Transverse colon (tissue), 4 donors: Measurements from ENCODE around the gene FAM180A. TPM values are rescaled to one million over a fixed set of nuclear protein-coding genes. Genes with fewer than 3 reads are reported as not detected.

ENCODE experiments used
- DNase-seq: peaks from one replicate; pipeline ENCODE4 v3.0.0-alpha.2; 2019
- H3K27ac ChIP-seq, 4 donors: fragments of 200-600 bp; sonication (generic); 2 replicates each; pipeline ENCODE4 v1.5.1; 2016 to 2018; ENCODE audit warnings: inconsistent platforms in 4 of 4
- H3K27me3 ChIP-seq: fragments of 200-600 bp; sonication (generic); 2 replicates; pipeline ENCODE4 v1.5.1; 2017; ENCODE audit warnings: inconsistent platforms
- H3K36me3 ChIP-seq, 4 donors: fragments of 200-600 bp; sonication (generic); 2 replicates each; pipeline ENCODE4 v1.5.1; 2017 to 2019; ENCODE audit warnings: inconsistent platforms in 4 of 4
- H3K4me1 ChIP-seq, 4 donors: fragments of 200-600 bp; sonication (generic); 2 replicates each; pipeline ENCODE4 v1.5.1; 2017 to 2020; ENCODE audit warnings: inconsistent platforms in 4 of 4
- H3K4me3 ChIP-seq, 4 donors: fragments of 200-600 bp; sonication (generic); 1 replicate in 1 of 4; 2 replicates in 3 of 4; pipeline versions ENCODE4 v1.5.1 to v1.6.1; 2017 to 2019; ENCODE audit warnings: inconsistent platforms in 4 of 4
- H3K9me3 ChIP-seq, 2 donors: fragments of 200-600 bp; sonication (generic); 2 replicates each; pipeline ENCODE4 v1.5.1; 2017 to 2019; ENCODE audit warnings: inconsistent platforms in 2 of 2
- EP300 ChIP-seq: sonication (generic); formaldehyde crosslinking; IDR thresholded peaks from one replicate; pipeline ENCODE4 v1.6.1; 2017; ENCODE audit warnings: antibody characterized with exemption, low read depth
- POLR2A ChIP-seq: fragments of 450-650 bp; IDR thresholded peaks from one replicate; pipeline ENCODE4 v1.6.1; 2016; ENCODE audit warnings: antibody characterized with exemption, mild to moderate bottlenecking, moderate library complexity
- POLR2AphosphoS5 ChIP-seq, 3 donors: sonication (generic); formaldehyde crosslinking; IDR thresholded peaks; one replicate each; pipeline ENCODE4 v1.6.1; 2016; ENCODE audit warnings: antibody characterized with exemption in 3 of 3
- WGBS, 2 donors: methylation state at CpG; one replicate each; pipeline ENCODE4 v1.1.5; 2018; ENCODE audit warnings: low coverage in 1 of 2; 5-methylcytosine and 5-hydroxymethylcytosine counted together
- in situ Hi-C, 4 donors: fragments of 200-750 bp; cut with MboI; loops; one replicate each; pipeline versions ENCODE4 v1.15.0 to v1.15.1; 2017; ENCODE audit warnings: low sequenced_read_pairs in 3 of 4, low pct_ligation_motif_present in 1 of 4, low pct_unique_long_range_greater_than_20kb in 1 of 4
- intact Hi-C: fragments of 100-400 bp; cut with DNase I; formaldehyde crosslinking; loops from one replicate; pipeline ENCODE4 v1.15.1; 2023; ENCODE audit warnings: low total_unique reads
- total RNA-seq, 4 donors: library from RNA; depleted of rRNA; stranded (reverse); fragments of >200 nt; gene quantifications; one replicate each; pipeline ENCODE4 v1.1.0, GENCODE V29; 2016
- TF ChIP-seq, protein P1 (sequence below), 5 experiments: fragments of 200-600 bp in 3 of 5; fragments of 450-650 bp in 2 of 5; sonication (generic) in 3 of 5; IDR thresholded peaks; 1 replicate in 2 of 5; 2 replicates in 3 of 5; pipeline ENCODE4 v1.5.1; 2016 to 2017; ENCODE audit warnings: antibody characterized with exemption in 5 of 5, inconsistent platforms in 3 of 5, mild to moderate bottlenecking in 2 of 5, moderate library complexity in 1 of 5

FAM180A gene
- total RNA-seq, 4 donors from 2014 or later = 1.2 to 3.8 TPM; not detected in 2

DNA sequence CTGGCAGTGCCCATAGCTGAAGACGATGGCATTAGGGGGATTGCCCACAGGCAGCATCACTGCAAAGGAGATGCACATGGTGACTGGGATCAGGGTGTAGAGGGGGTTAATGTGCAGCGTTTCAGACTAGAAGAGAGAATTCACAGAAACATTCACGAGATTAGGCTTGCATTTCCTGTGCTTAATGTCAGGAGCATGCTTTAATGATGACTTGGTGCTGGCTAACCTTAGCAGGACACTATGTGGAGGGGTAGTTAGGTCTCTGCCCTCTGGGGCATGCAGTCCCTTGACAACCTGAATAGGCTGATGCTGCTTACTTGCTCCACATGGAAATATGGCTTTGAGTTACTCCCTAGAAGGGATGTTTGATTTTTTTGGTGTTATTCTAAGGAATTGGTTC lies 64.5 kb downstream of the FAM180A start:
- intact Hi-C loops = loop anchor here (10.0 kb wide), 1 partner anchor 321 kb away; no protein-coding TSS in a partner anchor
- H3K27ac ChIP-seq = no peak overlapping the region
- WGBS, 2 donors = 50 to 72% methylated on average over 1 to 3 of the region's 3 CpGs

DNA sequence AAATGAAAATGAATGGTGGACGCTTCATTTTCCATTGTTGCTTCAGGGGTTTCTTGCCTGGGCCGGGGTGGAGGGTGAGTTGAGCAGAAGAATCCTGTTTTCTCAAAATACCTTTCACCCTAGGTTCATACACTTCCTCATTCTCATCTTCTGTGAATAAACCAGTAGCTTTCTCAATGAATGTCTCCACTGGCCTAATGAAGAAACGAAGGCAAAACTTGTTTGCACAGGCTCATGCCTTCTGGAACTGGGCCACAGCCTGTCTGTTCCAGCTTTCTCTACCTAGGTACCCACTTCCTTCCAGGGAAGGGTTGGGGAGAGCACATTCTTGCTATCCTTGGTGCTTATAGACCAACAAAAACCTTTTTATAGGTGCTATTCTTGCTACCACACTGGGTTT lies 65.0 kb downstream of the FAM180A start:
- intact Hi-C loops = loop anchor here (10.0 kb wide), 1 partner anchor 321 kb away; no protein-coding TSS in a partner anchor
- no peaks in the 10 kb centered on the region for H3K36me3 ChIP-seq
- in situ Hi-C loops = no loop called here
- H3K4me1 ChIP-seq = no peaks in the 10 kb centered on the region
- no peaks in the 10 kb centered on the region for H3K27me3 ChIP-seq
- WGBS, 2 donors = 84 to 94% methylated on average over 2 to 3 of the region's 3 CpGs
- no peaks in the 10 kb centered on the region for H3K9me3 ChIP-seq
- no peak overlapping the region for H3K27ac ChIP-seq
- TF ChIP-seq POLR2A = no peak
- DNase-seq = no peak
- H3K4me3 ChIP-seq = no peak overlapping the region

More for the DNA sequence above, 64.5 kb downstream of the FAM180A start:
- no peak for DNase-seq
- H3K9me3 ChIP-seq = no peaks in the 10 kb centered on the region
- TF ChIP-seq EP300 = no peak
- no peak for TF ChIP-seq POLR2AphosphoS5 (IDR thresholded peaks at IDR 0.05)
- TF ChIP-seq, protein P1, sequence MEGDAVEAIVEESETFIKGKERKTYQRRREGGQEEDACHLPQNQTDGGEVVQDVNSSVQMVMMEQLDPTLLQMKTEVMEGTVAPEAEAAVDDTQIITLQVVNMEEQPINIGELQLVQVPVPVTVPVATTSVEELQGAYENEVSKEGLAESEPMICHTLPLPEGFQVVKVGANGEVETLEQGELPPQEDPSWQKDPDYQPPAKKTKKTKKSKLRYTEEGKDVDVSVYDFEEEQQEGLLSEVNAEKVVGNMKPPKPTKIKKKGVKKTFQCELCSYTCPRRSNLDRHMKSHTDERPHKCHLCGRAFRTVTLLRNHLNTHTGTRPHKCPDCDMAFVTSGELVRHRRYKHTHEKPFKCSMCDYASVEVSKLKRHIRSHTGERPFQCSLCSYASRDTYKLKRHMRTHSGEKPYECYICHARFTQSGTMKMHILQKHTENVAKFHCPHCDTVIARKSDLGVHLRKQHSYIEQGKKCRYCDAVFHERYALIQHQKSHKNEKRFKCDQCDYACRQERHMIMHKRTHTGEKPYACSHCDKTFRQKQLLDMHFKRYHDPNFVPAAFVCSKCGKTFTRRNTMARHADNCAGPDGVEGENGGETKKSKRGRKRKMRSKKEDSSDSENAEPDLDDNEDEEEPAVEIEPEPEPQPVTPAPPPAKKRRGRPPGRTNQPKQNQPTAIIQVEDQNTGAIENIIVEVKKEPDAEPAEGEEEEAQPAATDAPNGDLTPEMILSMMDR (IDR thresholded peaks at IDR 0.05) = no peak
- TF ChIP-seq POLR2A = no peak
- H3K27me3 ChIP-seq = no peaks in the 10 kb centered on the region
- no peaks in the 10 kb centered on the region for H3K4me1 ChIP-seq
- H3K4me3 ChIP-seq = no peak overlapping the region
- H3K36me3 ChIP-seq = no peaks in the 10 kb centered on the region
- in situ Hi-C loops = no loop called here

GRCh38 chr7:135682191-135682590 lies 66.4 kb downstream of the FAM180A start:
- intact Hi-C loops = loop anchor here (10.0 kb wide), 1 partner anchor 323 kb away; no protein-coding TSS in a partner anchor
- Histone ChIP-seq H3K9me3 (no peaks in the 10 kb centered on the region), H3K27me3 (no peaks in the 10 kb centered on the region), H3K4me3 (no peak overlapping the region), H3K36me3 (no peaks in the 10 kb centered on the region), H3K4me1 (no peaks in the 10 kb centered on the region), H3K27ac (no peak overlapping the region)
- TF ChIP-seq POLR2A (no peak), POLR2AphosphoS5 (IDR thresholded peaks at IDR 0.05) (no peak), EP300 (no peak)
- TF ChIP-seq, protein P1 (IDR thresholded peaks at IDR 0.05) = no peak
- in situ Hi-C loops = no loop called here
- 82 to 83% methylated on average over 3 of the region's 3 CpGs for WGBS, 2 donors
- no peak for DNase-seq

GRCh38 chr7:135681762-135682161 lies 66.9 kb downstream of the FAM180A start:
- no peak overlapping the region for H3K4me3 ChIP-seq
- intact Hi-C loops (loop anchor here (10.0 kb wide), 1 partner anchor 323 kb away; no protein-coding TSS in a partner anchor), in situ Hi-C loops (no loop called here)
- H3K4me1 ChIP-seq = no peaks in the 10 kb centered on the region
- no peak for TF ChIP-seq EP300
- H3K27ac ChIP-seq = no peak overlapping the region
- H3K36me3 ChIP-seq = no peaks in the 10 kb centered on the region
- DNase-seq = no peak
- no peaks in the 10 kb centered on the region for H3K27me3 ChIP-seq
- WGBS, 2 donors = 66% methylated on average over 5 of the region's 5 CpGs; no CpG with 5 or more reads in 1 of the 2 donors
- H3K9me3 ChIP-seq = no peaks in the 10 kb centered on the region

Other genes starting within 250 kb of the FAM180A start
- 10 to 100 TPM; 18.4 to 82.2 (median 29.9) TPM for gene CNOT4, start 238.7 kb downstream of the FAM180A start, total RNA-seq
- gene NUP205, start 190.9 kb downstream of the FAM180A start, total RNA-seq = 10 to 100 TPM; 23.2 to 84.5 (median 25.2) TPM
- gene STMP1, start 86.3 kb downstream of the FAM180A start, total RNA-seq = 10 to 100 TPM in 2 of 4 donors, 1 to 10 TPM in 2; 3.0 to 21.6 (median 12.0) TPM
- gene SLC13A4, start 20.6 kb downstream of the FAM180A start, total RNA-seq = 10 to 100 TPM in 1 of 4 donors, 1 to 10 TPM in 1, not detected in 2; 3.0 to 15.3 TPM
- 10 to 100 TPM; 44.9 to 71.7 (median 65.5) TPM for gene MTPN, start 228.5 kb upstream of the FAM180A start, total RNA-seq